Measurements from ENCODE around the gene DES. TPM values are rescaled to one million over a fixed set of nuclear protein-coding genes. Genes with fewer than 3 reads are reported as not detected.

DES gene
- total and polyA plus RNA-seq, 8 donors, result 8.7 to 101 (median 28.5) TPM

DNA sequence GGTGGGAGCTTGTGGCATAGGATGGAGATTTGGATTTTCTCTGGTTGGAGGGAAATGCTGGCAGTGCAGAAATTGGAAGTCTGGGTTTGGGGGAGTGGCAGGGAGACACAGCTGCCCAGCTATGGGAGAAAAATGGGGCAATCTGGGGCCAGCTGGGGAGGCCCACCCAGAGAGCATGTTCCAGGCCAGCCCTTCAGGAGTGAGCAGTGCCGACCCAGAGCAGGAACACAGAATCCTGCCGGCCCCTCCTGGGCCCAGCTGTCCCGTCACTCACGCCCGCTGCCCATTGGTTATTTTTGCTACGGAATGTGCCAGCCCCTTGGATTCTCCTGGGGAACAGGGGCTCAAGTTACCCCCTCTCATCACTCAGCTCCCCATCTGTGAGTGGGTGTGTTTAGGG lies 21.3 kb downstream of the DES start:
- no peak overlapping the region for H3K4me3 ChIP-seq
- no peaks in the 10 kb centered on the region for H3K9me3 ChIP-seq
- DNase-seq (no peak), ATAC-seq (no peak)
- peaks cover 0 to 23% of the 10 kb centered on the region in 2 donors for H3K4me1 ChIP-seq
- intact Hi-C loops (cut with DNase I), result no loop called here
- H3K27me3 ChIP-seq, result peaks cover 20 to 92% of the 10 kb centered on the region in 2 donors
- TF ChIP-seq, protein P1, sequence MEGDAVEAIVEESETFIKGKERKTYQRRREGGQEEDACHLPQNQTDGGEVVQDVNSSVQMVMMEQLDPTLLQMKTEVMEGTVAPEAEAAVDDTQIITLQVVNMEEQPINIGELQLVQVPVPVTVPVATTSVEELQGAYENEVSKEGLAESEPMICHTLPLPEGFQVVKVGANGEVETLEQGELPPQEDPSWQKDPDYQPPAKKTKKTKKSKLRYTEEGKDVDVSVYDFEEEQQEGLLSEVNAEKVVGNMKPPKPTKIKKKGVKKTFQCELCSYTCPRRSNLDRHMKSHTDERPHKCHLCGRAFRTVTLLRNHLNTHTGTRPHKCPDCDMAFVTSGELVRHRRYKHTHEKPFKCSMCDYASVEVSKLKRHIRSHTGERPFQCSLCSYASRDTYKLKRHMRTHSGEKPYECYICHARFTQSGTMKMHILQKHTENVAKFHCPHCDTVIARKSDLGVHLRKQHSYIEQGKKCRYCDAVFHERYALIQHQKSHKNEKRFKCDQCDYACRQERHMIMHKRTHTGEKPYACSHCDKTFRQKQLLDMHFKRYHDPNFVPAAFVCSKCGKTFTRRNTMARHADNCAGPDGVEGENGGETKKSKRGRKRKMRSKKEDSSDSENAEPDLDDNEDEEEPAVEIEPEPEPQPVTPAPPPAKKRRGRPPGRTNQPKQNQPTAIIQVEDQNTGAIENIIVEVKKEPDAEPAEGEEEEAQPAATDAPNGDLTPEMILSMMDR (IDR thresholded peaks at IDR 0.05), result no peak
- H3K36me3 ChIP-seq, result no peaks in the 10 kb centered on the region
- no peak overlapping the region for H3K27ac ChIP-seq

DNA sequence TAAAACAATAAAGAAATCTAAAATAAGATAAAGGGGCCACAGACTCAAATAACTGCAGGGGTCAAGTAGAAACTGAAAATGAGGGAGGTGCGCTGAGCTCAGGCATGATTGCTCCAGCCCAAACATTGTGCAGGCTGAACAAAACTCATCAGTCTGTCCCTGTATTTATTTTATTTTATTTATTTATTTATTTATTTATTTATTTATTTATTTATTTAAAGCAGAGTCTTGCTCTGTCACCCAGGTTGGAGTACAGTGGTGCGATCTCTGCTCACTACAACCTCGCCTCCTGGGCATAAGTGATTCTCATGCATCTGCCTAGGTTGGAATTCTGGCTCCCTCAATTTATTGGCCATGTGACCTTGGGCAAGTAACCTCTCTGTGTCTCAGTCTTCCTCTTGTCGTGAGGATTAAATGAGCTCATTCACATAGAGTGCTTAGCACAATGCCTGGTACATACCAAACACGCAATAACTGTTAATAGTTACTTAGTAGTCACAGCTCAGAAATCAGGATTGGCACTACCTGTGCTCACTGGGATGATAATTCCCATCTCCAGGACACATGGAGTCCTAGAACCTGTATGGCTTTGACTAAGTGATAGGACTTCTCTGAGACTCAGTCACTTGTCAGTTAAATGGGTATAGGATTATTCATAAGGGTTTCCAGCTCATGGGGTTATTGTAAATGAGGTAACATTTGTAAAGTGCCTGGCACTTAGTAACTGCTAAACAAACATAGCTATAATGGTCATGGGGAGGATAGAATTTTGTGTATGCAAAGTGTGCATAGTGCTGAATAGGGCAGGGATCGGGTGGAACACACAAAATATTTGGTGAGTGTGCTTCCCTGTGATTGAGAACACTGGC lies 22.4 kb downstream of the DES start:
- Histone ChIP-seq H3K27me3 (peaks cover 10 to 92% of the 10 kb centered on the region in 2 donors), H3K36me3 (no peaks in the 10 kb centered on the region), H3K4me1 (peaks cover 0 to 13% of the 10 kb centered on the region in 2 donors), H3K4me3 (no peak overlapping the region), H3K27ac (no peak overlapping the region), H3K9me3 (no peaks in the 10 kb centered on the region)
- no peak for DNase-seq
- intact Hi-C loops (cut with DNase I), result no loop called here
- TF ChIP-seq, protein P1 (IDR thresholded peaks at IDR 0.05), result no peak
- ATAC-seq, result peak; percentile 60

DNA sequence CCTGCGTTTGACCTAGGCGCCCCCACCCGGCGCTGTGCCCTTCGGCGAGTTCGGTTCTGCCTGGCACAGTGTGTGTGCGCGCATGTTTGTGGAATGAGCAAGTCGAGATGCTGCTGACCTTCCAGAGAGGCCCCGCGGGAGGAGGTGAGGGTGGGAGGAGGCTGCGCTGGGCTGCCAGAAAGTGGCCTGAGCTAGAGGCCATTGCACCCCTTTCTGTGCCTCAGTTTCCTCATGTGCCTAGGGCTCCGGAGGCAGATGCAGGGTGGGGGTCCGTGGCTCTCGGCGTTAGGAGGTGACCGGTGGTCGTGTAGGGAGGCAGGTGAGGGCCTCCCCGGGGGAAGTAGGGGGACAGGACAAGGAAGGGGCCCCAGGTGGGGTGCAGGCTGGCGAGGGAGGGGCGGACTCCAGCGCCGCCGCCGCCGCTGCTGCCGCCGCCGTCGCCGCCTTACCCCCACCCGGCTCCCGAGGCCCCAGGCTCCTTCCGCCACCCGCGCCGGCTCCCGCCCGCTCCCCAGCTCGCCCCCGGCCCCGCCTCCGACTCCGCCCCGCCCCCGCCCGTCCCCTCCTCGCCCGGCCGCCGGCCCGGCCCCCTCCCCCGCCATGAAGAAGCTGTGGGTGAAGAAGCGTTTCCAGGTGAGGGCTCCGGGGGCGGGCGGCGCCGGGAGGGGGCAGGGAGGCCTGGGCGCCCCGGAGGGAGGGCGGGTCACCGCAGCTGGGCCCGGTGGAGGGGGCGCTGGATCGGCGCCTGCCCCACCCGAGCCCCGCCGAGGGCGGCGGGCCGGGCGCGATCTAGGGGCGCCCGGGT lies 23.5 kb downstream of the DES start:
- TF ChIP-seq, protein P1 (IDR thresholded peaks at IDR 0.05), result no peak
- Histone ChIP-seq H3K9me3 (no peaks in the 10 kb centered on the region), H3K36me3 (no peaks in the 10 kb centered on the region), H3K4me1 (peaks cover 0 to 13% of the 10 kb centered on the region in 2 donors), H3K4me3 (peak overlapping the region; percentile 38 to 40), H3K27ac (no peak overlapping the region), H3K27me3 (peaks cover 10 to 92% of the 10 kb centered on the region in 2 donors)
- DNase-seq, result peak in 2 of 4 donors; percentile 47 to 52
- intact Hi-C loops (cut with DNase I), result no loop called here
- ATAC-seq, result peak; percentile 81

DNA sequence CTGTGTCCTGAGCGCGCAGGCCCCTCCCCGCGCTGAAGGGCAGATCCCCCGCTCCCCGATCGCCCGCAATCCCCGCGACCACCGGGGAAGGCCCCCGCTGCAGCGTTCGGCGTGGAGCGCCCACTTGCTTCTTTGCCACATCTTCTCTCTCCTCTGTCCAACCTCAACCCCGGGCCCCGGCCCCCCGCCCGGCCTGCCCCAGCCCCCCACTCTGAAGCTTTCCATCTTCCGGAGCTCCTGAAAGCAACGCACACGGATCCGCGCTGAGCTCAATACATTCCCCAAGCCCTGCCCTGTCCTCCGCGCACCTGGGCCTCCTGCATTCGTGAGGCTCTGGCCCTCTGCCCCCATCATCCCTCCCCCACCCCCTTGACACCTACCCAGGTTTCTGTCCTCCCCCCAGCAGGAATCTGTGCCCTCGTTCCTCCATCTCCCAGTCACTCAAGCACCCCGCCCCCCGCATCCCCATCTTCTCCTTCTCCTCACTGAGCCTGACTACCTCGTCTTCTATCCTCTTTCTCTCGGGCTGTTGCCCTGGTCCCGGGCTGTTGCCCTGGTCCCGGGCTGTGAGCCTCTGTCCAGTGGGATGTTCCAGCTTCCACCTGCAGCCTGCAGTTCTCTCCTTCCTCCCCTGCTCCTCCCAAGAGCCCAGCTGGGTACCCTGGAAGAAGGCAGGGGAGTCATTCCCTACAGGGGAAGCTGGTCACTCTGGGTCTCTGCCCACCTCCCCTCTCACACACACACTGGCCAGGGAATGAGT lies 24.3 kb downstream of the DES start:
- H3K36me3 ChIP-seq, result no peaks in the 10 kb centered on the region
- intact Hi-C loops (cut with DNase I), result no loop called here
- DNase-seq, result no peak
- no peak overlapping the region for H3K27ac ChIP-seq
- H3K4me1 ChIP-seq, result peaks cover 0 to 13% of the 10 kb centered on the region in 2 donors
- ATAC-seq, result no peak
- TF ChIP-seq, protein P1 (IDR thresholded peaks at IDR 0.05), result no peak
- H3K27me3 ChIP-seq, result peaks cover 10 to 92% of the 10 kb centered on the region in 2 donors
- peak overlapping the region; percentile 38 to 40 for H3K4me3 ChIP-seq
- H3K9me3 ChIP-seq, result no peaks in the 10 kb centered on the region

Measured in left lung (tissue), 10 donors.